ENCODE data around the gene PCED1B. TPM values are rescaled to one million over a fixed set of nuclear protein-coding genes. Genes with fewer than 3 reads are reported as not detected.

The PCED1B gene, protein sequence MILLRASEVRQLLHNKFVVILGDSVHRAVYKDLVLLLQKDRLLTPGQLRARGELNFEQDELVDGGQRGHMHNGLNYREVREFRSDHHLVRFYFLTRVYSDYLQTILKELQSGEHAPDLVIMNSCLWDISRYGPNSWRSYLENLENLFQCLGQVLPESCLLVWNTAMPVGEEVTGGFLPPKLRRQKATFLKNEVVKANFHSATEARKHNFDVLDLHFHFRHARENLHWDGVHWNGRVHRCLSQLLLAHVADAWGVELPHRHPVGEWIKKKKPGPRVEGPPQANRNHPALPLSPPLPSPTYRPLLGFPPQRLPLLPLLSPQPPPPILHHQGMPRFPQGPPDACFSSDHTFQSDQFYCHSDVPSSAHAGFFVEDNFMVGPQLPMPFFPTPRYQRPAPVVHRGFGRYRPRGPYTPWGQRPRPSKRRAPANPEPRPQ
- under 0.01 and 0.54 TPM in 2 replicates for total RNA-seq

GRCh38 chr12:47079468-47079980 is at the start of gene PCED1B, which contains the start of gene AMIGO2:
TSS of gene PCED1B (plus strand) at chr12:47079621. CDS start at chr12:47235064, 155,443 bp downstream.
TSS of gene AMIGO2 (minus strand) at chr12:47079959. CDS start at chr12:47079002, 957 bp downstream.

Small RNAs within 50 kb of the gene (small RNA-seq; reads per million reads assigned to genes)
- not detected for gene MIR4698

Other genes with a start within 250 kb of the PCED1B start
- gene AMIGO2, start 338 bp downstream of the PCED1B start, total RNA-seq = 0.43 and 0.79 TPM in 2 replicates

Data from placental epithelial cell (primary cell).